GM06990 (cell line): ENCODE data around the gene PLXNA3.

Experiments
- DNase-seq: peaks from one replicate; pipeline ENCODE4 v3.0.0-alpha.2; 2011; ENCODE audit not compliant: insufficient read length; ENCODE audit errors: extremely low read depth
- H3K27me3 ChIP-seq: replicated peaks from 2 replicates; pipeline ENCODE4 v1.6.0; 2011; ENCODE audit warnings: low read length; ENCODE audit not compliant: control insufficient read depth, insufficient read depth
- H3K36me3 ChIP-seq: 2 replicates; pipeline ENCODE4 v1.5.1; 2011; ENCODE audit warnings: low read length; ENCODE audit not compliant: control insufficient read depth, insufficient read depth
- H3K4me3 ChIP-seq: replicated peaks from 2 replicates; pipeline ENCODE4 v1.5.1; 2011; ENCODE audit warnings: low read depth, mild to moderate bottlenecking, control low read depth, low read length
- CTCF ChIP-seq: IDR thresholded peaks from 2 replicates; pipeline ENCODE4 v1.5.1; 2011; ENCODE audit warnings: low read length, control low read depth, mild to moderate bottlenecking, inconsistent platforms; ENCODE audit not compliant: insufficient read depth, poor library complexity, severe bottlenecking

PLXNA3 gene

GRCh38 chrX:154436374-154436982 lies 21.6 kb upstream of the PLXNA3 start:
- no peak for TF ChIP-seq CTCF
- peak overlapping the region; percentile 81 for H3K4me3 ChIP-seq
- no peaks in the 10 kb centered on the region for H3K27me3 ChIP-seq
- DNase-seq: peak; percentile 65
- H3K36me3 ChIP-seq: peaks cover 6% of the 10 kb centered on the region

GRCh38 chrX:154436983-154437752 lies 20.9 kb upstream of the PLXNA3 start, which contains the start of gene GDI1:
Gene GDI1, plus strand, starts transcription at chrX:154437154. Its CDS starts 101 bp downstream, at chrX:154437255.
- no peaks in the 10 kb centered on the region for H3K27me3 ChIP-seq
- DNase-seq: peak; percentile 75
- H3K36me3 ChIP-seq: peaks cover 6% of the 10 kb centered on the region
- TF ChIP-seq CTCF: no peak
- peak within 1 kb of the TSS; percentile 81 for H3K4me3 ChIP-seq

- Histone ChIP-seq H3K4me3 (peak overlapping the region; percentile 81), H3K27me3 (no peaks in the 10 kb centered on the region), H3K36me3 (peaks cover 1% of the 10 kb centered on the region)
- DNase-seq: no peak
- no peak for TF ChIP-seq CTCF
These were observed 19.8 kb upstream of the PLXNA3 start for GRCh38 chrX:154437971-154438893.

GRCh38 chrX:154439841-154440240 lies 18.2 kb upstream of the PLXNA3 start:
- Histone ChIP-seq H3K27me3 (no peaks in the 10 kb centered on the region), H3K4me3 (no peak overlapping the region), H3K36me3 (peaks cover 1% of the 10 kb centered on the region)
- DNase-seq: no peak
- TF ChIP-seq CTCF: no peak

GRCh38 chrX:154440623-154441357 lies 17.3 kb upstream of the PLXNA3 start:
- DNase-seq: no peak
- no peak overlapping the region for H3K4me3 ChIP-seq
- H3K36me3 ChIP-seq: no peaks in the 10 kb centered on the region; the same call in none of the 2 replicates
- H3K27me3 ChIP-seq: no peaks in the 10 kb centered on the region
- no peak for TF ChIP-seq CTCF
